Measurements from ENCODE around the gene NTN1. TPM values are rescaled to one million over a fixed set of nuclear protein-coding genes. Genes with fewer than 3 reads are reported as not detected.

Gene NTN1
- total RNA-seq, 1 experiment from 2014 or later = 1.2 TPM

DNA sequence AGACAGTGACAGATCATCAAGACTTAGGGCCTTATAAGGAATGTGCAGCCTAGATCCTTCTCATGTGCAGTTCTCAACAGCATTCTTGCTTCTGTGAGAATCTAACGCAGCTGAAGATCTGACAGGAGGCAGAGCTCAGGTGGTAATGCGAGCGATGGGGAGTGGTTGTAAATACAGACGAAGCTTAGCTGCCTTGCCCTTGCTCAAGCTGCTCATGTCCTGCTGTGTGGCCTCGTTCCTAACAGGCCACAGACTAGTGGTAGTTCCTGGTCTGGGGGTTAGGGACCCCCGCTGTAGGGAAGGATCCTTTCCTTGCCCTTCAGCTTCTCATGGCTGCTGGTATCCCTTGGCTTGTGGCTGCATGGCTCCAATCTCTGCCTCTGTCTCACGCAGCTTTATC lies 10.3 kb upstream of the NTN1 start:
- no peak overlapping the region for H2BK5ac ChIP-seq (ENCODE audit: insufficient read length, low read length)

More for the DNA sequence above, 10.3 kb upstream of the NTN1 start:
- H2BK120ac ChIP-seq (ENCODE audit: low read depth, low read length, poor library complexity, severe bottlenecking) = no peak overlapping the region
- H3K4me2 ChIP-seq (ENCODE audit: insufficient read depth, insufficient read length, low read length) = no peak overlapping the region
- no peak overlapping the region for H3K18ac ChIP-seq (ENCODE audit: insufficient read length, low read depth, low read length)
- H3K9me3 ChIP-seq (ENCODE audit: control insufficient read depth, low read depth, low read length) = no peaks in the 10 kb centered on the region
- no peak overlapping the region for H2AK5ac ChIP-seq (ENCODE audit: insufficient read length, low read length)
- Mint-ChIP-seq H3K4me3 (no peak overlapping the region), H3K4me1 (peaks cover 14 to 20% of the 10 kb centered on the region in 2 experiments), H3K36me3 (ENCODE audit: insufficient read depth in 1 of 3, low read depth in 3 of 3) (peaks cover 0 to 4% (median 0%) of the 10 kb centered on the region in 3 experiments; a peak in 2 of 7 replicates), H3K27me3 (ENCODE audit: low read depth) (peaks cover 89% of the 10 kb centered on the region), H3K27ac (no peak overlapping the region), H3K9me3 (peaks cover 2% of the 10 kb centered on the region in 2 experiments; a peak in 4 of 5 replicates)
- no CpG with 5 or more reads among the region's 7 CpGs for WGBS (ENCODE audit: extremely low coverage, insufficient read length, low lambda C conversion rate)
- no peak overlapping the region for H3K4ac ChIP-seq (ENCODE audit: low read depth, low read length)
- H3K23me2 ChIP-seq (ENCODE audit: insufficient read length, low read depth, low read length, poor library complexity, severe bottlenecking) = peaks cover 3% of the 10 kb centered on the region
- no peak for DNase-seq
- no peak overlapping the region for H3K56ac ChIP-seq (ENCODE audit: insufficient read length, low read depth, low read length)
- no peak overlapping the region for H3K14ac ChIP-seq (ENCODE audit: insufficient read depth, low read length)
- H3K9ac ChIP-seq (ENCODE audit: extremely low read depth, insufficient read length, low read length) = no peak overlapping the region
- H4K5ac ChIP-seq (ENCODE audit: insufficient read length, low read depth, low read length) = no peak overlapping the region
- no peaks in the 10 kb centered on the region for H4K20me1 ChIP-seq (ENCODE audit: control insufficient read depth, insufficient read depth, insufficient read length)
- no peak overlapping the region for H2BK20ac ChIP-seq (ENCODE audit: low read depth, low read length, poor library complexity, severe bottlenecking)
- H2BK12ac ChIP-seq (ENCODE audit: insufficient read length, low read depth, low read length) = no peak overlapping the region
- H4K91ac ChIP-seq (ENCODE audit: insufficient read length, low read depth, low read length) = no peak overlapping the region
- no peak overlapping the region for H4K8ac ChIP-seq (replicated peaks; ENCODE audit: insufficient read length, low read depth, low read length)
- H3T11ph ChIP-seq (ENCODE audit: low read length) = no peak overlapping the region
- no peak overlapping the region for H2AFZ ChIP-seq (ENCODE audit: low read length)
- no peak overlapping the region for H3K27ac ChIP-seq (ENCODE audit: insufficient read length, low read depth, low read length)
- no peaks in the 10 kb centered on the region for H3K79me2 ChIP-seq (ENCODE audit: insufficient read depth, low read length)
- H3K27me3 ChIP-seq (ENCODE audit: insufficient read depth, low read length) = peaks cover 11% of the 10 kb centered on the region; the same call in 1 of the 2 replicates
- no peaks in the 10 kb centered on the region for H3K79me1 ChIP-seq (ENCODE audit: insufficient read depth, low read depth, low read length, poor library complexity, severe bottlenecking)
- H2BK15ac ChIP-seq (ENCODE audit: low read depth, low read length) = no peak overlapping the region
- TF ChIP-seq, protein P1, sequence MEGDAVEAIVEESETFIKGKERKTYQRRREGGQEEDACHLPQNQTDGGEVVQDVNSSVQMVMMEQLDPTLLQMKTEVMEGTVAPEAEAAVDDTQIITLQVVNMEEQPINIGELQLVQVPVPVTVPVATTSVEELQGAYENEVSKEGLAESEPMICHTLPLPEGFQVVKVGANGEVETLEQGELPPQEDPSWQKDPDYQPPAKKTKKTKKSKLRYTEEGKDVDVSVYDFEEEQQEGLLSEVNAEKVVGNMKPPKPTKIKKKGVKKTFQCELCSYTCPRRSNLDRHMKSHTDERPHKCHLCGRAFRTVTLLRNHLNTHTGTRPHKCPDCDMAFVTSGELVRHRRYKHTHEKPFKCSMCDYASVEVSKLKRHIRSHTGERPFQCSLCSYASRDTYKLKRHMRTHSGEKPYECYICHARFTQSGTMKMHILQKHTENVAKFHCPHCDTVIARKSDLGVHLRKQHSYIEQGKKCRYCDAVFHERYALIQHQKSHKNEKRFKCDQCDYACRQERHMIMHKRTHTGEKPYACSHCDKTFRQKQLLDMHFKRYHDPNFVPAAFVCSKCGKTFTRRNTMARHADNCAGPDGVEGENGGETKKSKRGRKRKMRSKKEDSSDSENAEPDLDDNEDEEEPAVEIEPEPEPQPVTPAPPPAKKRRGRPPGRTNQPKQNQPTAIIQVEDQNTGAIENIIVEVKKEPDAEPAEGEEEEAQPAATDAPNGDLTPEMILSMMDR (conservative IDR thresholded peaks at IDR 0.05) = no peak
- no peak overlapping the region for H3K23ac ChIP-seq (ENCODE audit: insufficient read length, low read depth, low read length)
- H3K4me1 ChIP-seq (ENCODE audit: insufficient read depth, low read length) = peaks cover 3% of the 10 kb centered on the region; the same call in 1 of the 2 replicates
